ENCODE measurements around the gene LCTL. TPM values are rescaled to one million over a fixed set of nuclear protein-coding genes. Genes with fewer than 3 reads are reported as not detected.

The LCTL gene
- total and polyA plus RNA-seq, 12 donors: 0.03 to 0.16 TPM; not detected in 10

GRCh38 chr15:66564136-66565041 is 1.4 kb downstream of the LCTL start:
- Histone ChIP-seq H3K36me3 (replicated peaks in 1 of 2) (no peaks in the 10 kb centered on the region), H3K27ac (no peak overlapping the region), H3K27me3 (no peaks in the 10 kb centered on the region), H3K4me1 (replicated peaks in 1 of 2) (peaks cover 0 to 3% of the 10 kb centered on the region in 2 donors), H3K9me3 (replicated peaks in 1 of 3) (no peaks in the 10 kb centered on the region), H3K4me3 (no peak overlapping the region)
- peak in 1 of 7 donors; percentile 15 for DNase-seq
- intact Hi-C loops (cut with DNase I): no loop called here
- 84 to 95% (median 89%) methylated on average over 16 to 18 of the region's 18 CpGs for WGBS, 4 donors
- TF ChIP-seq CTCF (IDR thresholded peaks at IDR 0.05) (no peak), POLR2A (IDR thresholded peaks at IDR 0.05) (no peak)

DNA sequence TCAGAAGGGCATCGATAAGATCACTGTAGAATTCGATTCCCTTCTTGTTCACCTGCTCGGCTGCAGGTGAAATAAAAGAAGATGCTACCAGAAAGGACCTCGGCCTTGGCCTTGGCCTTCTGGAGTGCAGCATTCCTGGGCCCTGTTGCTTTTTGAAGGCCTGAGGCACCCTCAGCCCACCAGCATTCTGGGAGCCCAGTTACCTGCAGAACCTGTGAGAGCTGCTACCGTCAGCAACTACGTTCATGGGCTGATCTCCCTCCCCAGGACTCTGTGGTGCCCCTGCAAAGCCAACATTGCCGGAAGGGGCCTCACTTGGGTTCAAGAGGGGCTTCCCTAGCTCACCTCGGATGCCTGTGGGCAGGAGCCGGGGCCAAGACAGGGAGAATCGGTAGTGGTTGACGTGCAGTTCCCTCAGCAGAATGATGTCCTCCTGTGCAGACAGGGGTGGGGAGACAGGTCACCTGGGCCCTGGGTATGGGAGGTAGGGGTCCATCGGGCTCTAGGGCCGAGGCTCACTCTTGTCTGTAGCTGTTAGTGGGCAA is 2.2 kb downstream of the LCTL start:
- WGBS, 4 donors: 88 to 94% (median 91%) methylated on average over 8 to 13 of the region's 13 CpGs
- DNase-seq: peak in 1 of 7 donors; percentile 31
- no peaks in the 10 kb centered on the region for H3K27me3 ChIP-seq
- no peak for TF ChIP-seq CTCF (IDR thresholded peaks at IDR 0.05)
- TF ChIP-seq POLR2A (IDR thresholded peaks at IDR 0.05): no peak
- H3K9me3 ChIP-seq (replicated peaks in 1 of 3): no peaks in the 10 kb centered on the region
- no peaks in the 10 kb centered on the region for H3K36me3 ChIP-seq (replicated peaks in 1 of 2)
- peaks cover 0 to 3% of the 10 kb centered on the region in 2 donors for H3K4me1 ChIP-seq (replicated peaks in 1 of 2)
- H3K27ac ChIP-seq: no peak overlapping the region
- H3K4me3 ChIP-seq: no peak overlapping the region
- intact Hi-C loops (cut with DNase I): no loop called here

GRCh38 chr15:66563126-66563525 is 2.7 kb downstream of the LCTL start:
- H3K36me3 ChIP-seq (replicated peaks in 1 of 2): no peaks in the 10 kb centered on the region
- 88 to 94% (median 93%) methylated on average over 4 of the region's 4 CpGs for whole genome bisulfite sequencing, 4 donors
- TF ChIP-seq CTCF (IDR thresholded peaks at IDR 0.05): no peak
- no peak for TF ChIP-seq POLR2A (IDR thresholded peaks at IDR 0.05)
- no peak overlapping the region for H3K27ac ChIP-seq
- no peak overlapping the region for H3K4me3 ChIP-seq
- DNase-seq: peak in 1 of 7 donors; percentile 9
- H3K9me3 ChIP-seq (replicated peaks in 1 of 3): no peaks in the 10 kb centered on the region
- peaks cover 0 to 3% of the 10 kb centered on the region in 2 donors for H3K4me1 ChIP-seq (replicated peaks in 1 of 2)
- intact Hi-C loops (cut with DNase I): no loop called here
- H3K27me3 ChIP-seq: no peaks in the 10 kb centered on the region

DNA sequence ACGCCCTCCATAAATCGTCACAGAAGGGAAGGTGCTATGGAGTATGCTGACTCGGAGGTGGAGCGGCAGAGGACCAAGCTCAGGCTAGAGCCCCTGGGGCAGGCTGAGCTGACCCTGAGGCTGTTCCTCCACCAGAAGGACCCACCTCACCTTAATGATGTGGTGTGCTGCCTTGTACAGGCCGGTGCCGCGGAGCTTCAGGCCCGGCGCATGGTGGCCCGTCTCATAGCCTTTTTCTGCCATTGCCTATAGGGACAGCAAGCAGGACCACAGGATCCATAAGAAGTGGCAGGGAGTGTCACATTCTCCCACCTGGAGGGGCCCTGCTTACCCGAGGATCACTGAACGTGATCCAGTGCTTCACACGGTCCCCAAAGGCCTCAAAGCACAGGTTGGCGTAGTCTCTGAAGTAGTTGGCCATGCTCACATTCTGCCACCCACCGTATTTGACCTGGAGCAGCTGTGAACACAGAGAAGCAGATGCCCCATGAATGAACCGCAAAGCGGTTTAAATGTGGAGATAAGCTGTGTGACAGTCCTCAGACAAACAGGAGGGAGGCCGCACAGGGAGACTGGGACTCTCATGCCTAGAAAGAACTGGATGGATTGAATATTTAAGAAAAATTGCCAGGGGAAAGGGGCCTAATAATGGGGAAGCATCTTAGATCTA is 4.8 kb downstream of the LCTL start:
- no peak overlapping the region for H3K4me3 ChIP-seq

More for the DNA sequence above, 4.8 kb downstream of the LCTL start:
- Histone ChIP-seq H3K27ac (no peak overlapping the region), H3K4me1 (replicated peaks in 1 of 2) (no peaks in the 10 kb centered on the region), H3K9me3 (replicated peaks in 1 of 3) (peaks cover 0 to under 1% (median 0%) of the 10 kb centered on the region in 3 donors), H3K36me3 (replicated peaks in 1 of 2) (no peaks in the 10 kb centered on the region), H3K27me3 (no peaks in the 10 kb centered on the region)
- intact Hi-C loops (cut with DNase I): no loop called here
- 88 to 94% (median 92%) methylated on average over 12 to 18 of the region's 18 CpGs for WGBS, 4 donors
- TF ChIP-seq CTCF (IDR thresholded peaks at IDR 0.05) (no peak), POLR2A (IDR thresholded peaks at IDR 0.05) (no peak)
- DNase-seq: no peak
